Measurements from ENCODE around the gene ASB16. TPM values are rescaled to one million over a fixed set of nuclear protein-coding genes. Genes with fewer than 3 reads are reported as not detected.
A peak's percentile ranks its signal among the peaks of the same experiment; 100 is the strongest.

ASB16 gene
- total and polyA plus RNA-seq, 9 of the 15 experiments (the other 6 are each of a cell fraction or from before 2014, with no cell fraction given) = 0.03 to 0.07 TPM; not detected in 7

- TF ChIP-seq E2F8 (IDR thresholded peaks at IDR 0.05; ENCODE audit: low read depth, partially characterized antibody) (peak; percentile 62), ZNF124 (CRISPR knock-in tag; IDR thresholded peaks at IDR 0.05) (no peak), HBP1 (CRISPR knock-in tag; IDR thresholded peaks at IDR 0.05) (peak; percentile 96), TAF7 (tag; IDR thresholded peaks at IDR 0.05) (0 out of 2 replicates have a peak, but pooled peaks have one; percentile 10), SUPT5H (IDR thresholded peaks at IDR 0.05) (peak; percentile 79), ZBTB33 (CRISPR knock-in tag; IDR thresholded peaks at IDR 0.05) (peak; percentile 74), LARP7 (IDR thresholded peaks at IDR 0.05) (no peak), POLR2B (IDR thresholded peaks at IDR 0.05; ENCODE audit: low read depth, partially characterized antibody) (peak; percentile 83)
- TF ChIP-seq, protein P1, sequence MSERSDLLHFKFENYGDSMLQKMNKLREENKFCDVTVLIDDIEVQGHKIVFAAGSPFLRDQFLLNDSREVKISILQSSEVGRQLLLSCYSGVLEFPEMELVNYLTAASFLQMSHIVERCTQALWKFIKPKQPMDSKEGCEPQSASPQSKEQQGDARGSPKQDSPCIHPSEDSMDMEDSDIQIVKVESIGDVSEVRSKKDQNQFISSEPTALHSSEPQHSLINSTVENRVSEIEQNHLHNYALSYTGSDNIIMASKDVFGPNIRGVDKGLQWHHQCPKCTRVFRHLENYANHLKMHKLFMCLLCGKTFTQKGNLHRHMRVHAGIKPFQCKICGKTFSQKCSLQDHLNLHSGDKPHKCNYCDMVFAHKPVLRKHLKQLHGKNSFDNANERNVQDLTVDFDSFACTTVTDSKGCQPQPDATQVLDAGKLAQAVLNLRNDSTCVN (CRISPR knock-in tag; IDR thresholded peaks at IDR 0.05) = peak; percentile 94
These were observed 43.1 kb downstream of the ASB16 start (continued) for GRCh38 chr17:44213403-44214229.
